Measurements from ENCODE around the gene PRSS12. TPM values are rescaled to one million over a fixed set of nuclear protein-coding genes. Genes with fewer than 3 reads are reported as not detected.

The PRSS12 gene
- polyA plus RNA-seq, 3 donors, result not detected

GRCh38 chr4:118350961-118351360 lies 1.8 kb downstream of the PRSS12 start:
- H3K4me3 Mint-ChIP-seq, result peak overlapping the region in 1 of 2 donors; percentile 78
- TF ChIP-seq CTCF (IDR thresholded peaks at IDR 0.05), result no peak
- H3K27me3 Mint-ChIP-seq (ENCODE audit: low read depth in 3 of 3), result peaks cover 71 to 77% (median 72%) of the 10 kb centered on the region in 3 donors
- Histone ChIP-seq H3K27me3 (ENCODE audit: control insufficient read depth in 2 of 2, insufficient read depth in 2 of 2, low read length in 2 of 2) (peaks cover 36 to 61% of the 10 kb centered on the region in 2 donors), H3K4me2 (replicated peaks; ENCODE audit: extremely low read depth, low read length, poor library complexity, severe bottlenecking) (no peak overlapping the region), H2AFZ (ENCODE audit: insufficient read depth, low read depth, low read length, poor library complexity, severe bottlenecking) (no peak overlapping the region), H3K36me3 (replicated peaks in 1 of 2; ENCODE audit: control insufficient read depth in 1 of 2, insufficient read depth in 2 of 2, low read length in 2 of 2) (no peaks in the 10 kb centered on the region), H3K79me2 (ENCODE audit: insufficient read depth, low read length) (no peaks in the 10 kb centered on the region), H3K4me3 (replicated peaks in 1 of 3; ENCODE audit: low read depth in 2 of 3, low read length in 3 of 3) (no peak overlapping the region), H3K27ac (ENCODE audit: low read depth in 1 of 2, low read length in 2 of 2) (no peak overlapping the region), H4K20me1 (ENCODE audit: insufficient read depth, low read length) (no peaks in the 10 kb centered on the region), H3K9ac (ENCODE audit: insufficient read depth, low read length, poor library complexity, severe bottlenecking) (no peak overlapping the region), H3K4me1 (ENCODE audit: control insufficient read depth in 1 of 2, insufficient read depth in 2 of 2, low read length in 2 of 2) (peaks cover 10 to 16% of the 10 kb centered on the region in 2 donors), H3K9me3 (replicated peaks in 1 of 2; ENCODE audit: control insufficient read depth in 1 of 2, insufficient read depth in 1 of 2, low read length in 2 of 2) (peaks cover 0 to 15% of the 10 kb centered on the region in 2 donors)
- intact Hi-C loops (cut with micrococcal nuclease), result loop anchor here in 1 of 2 donors (5.0 kb wide), 1 partner anchor 69 kb away; no protein-coding TSS in a partner anchor
- no peak for DNase-seq
- H3K4me1 Mint-ChIP-seq, result peaks cover 12% of the 10 kb centered on the region
- no peak overlapping the region for H3K27ac Mint-ChIP-seq
- WGBS (ENCODE audit: insufficient coverage), result no CpG with 5 or more reads among the region's 3 CpGs
- peaks cover 0 to 14% of the 10 kb centered on the region in 2 donors for H3K36me3 Mint-ChIP-seq
- H3K9me3 Mint-ChIP-seq, result peaks cover 0 to 12% (median 7%) of the 10 kb centered on the region in 7 donors

- no peak overlapping the region for H3K27ac ChIP-seq (ENCODE audit: low read depth in 1 of 2, low read length in 2 of 2)
- peaks cover 0 to 14% of the 10 kb centered on the region in 2 donors for H3K36me3 Mint-ChIP-seq
- no peak overlapping the region for H3K4me2 ChIP-seq (replicated peaks; ENCODE audit: extremely low read depth, low read length, poor library complexity, severe bottlenecking)
- H3K9me3 ChIP-seq (replicated peaks in 1 of 2; ENCODE audit: control insufficient read depth in 1 of 2, insufficient read depth in 1 of 2, low read length in 2 of 2), result peaks cover 0 to 15% of the 10 kb centered on the region in 2 donors
- H4K20me1 ChIP-seq (ENCODE audit: insufficient read depth, low read length), result no peaks in the 10 kb centered on the region
- no peak overlapping the region for H2AFZ ChIP-seq (ENCODE audit: insufficient read depth, low read depth, low read length, poor library complexity, severe bottlenecking)
- TF ChIP-seq CTCF (IDR thresholded peaks at IDR 0.05), result no peak
- H3K9me3 Mint-ChIP-seq, result peaks cover 0 to 12% (median 7%) of the 10 kb centered on the region in 7 donors
- peak overlapping the region in 1 of 2 donors; percentile 42 for H3K4me3 Mint-ChIP-seq
- H3K4me3 ChIP-seq (replicated peaks in 1 of 3; ENCODE audit: low read depth in 2 of 3, low read length in 3 of 3), result no peak overlapping the region
- H3K4me1 ChIP-seq (ENCODE audit: control insufficient read depth in 1 of 2, insufficient read depth in 2 of 2, low read length in 2 of 2), result peaks cover 10 to 16% of the 10 kb centered on the region in 2 donors
- peaks cover 25 to 41% of the 10 kb centered on the region in 2 donors for H3K27me3 ChIP-seq (ENCODE audit: control insufficient read depth in 2 of 2, insufficient read depth in 2 of 2, low read length in 2 of 2)
- no peaks in the 10 kb centered on the region for H3K79me2 ChIP-seq (ENCODE audit: insufficient read depth, low read length)
- peaks cover 12% of the 10 kb centered on the region for H3K4me1 Mint-ChIP-seq
- no peak overlapping the region for H3K9ac ChIP-seq (ENCODE audit: insufficient read depth, low read length, poor library complexity, severe bottlenecking)
- intact Hi-C loops (cut with micrococcal nuclease), result no loop called here
- peaks cover 51 to 56% (median 54%) of the 10 kb centered on the region in 3 donors for H3K27me3 Mint-ChIP-seq (ENCODE audit: low read depth in 3 of 3)
- H3K27ac Mint-ChIP-seq, result peak overlapping the region in 1 of 7 donors; percentile 5
- WGBS (ENCODE audit: insufficient coverage), result 79% methylated on average over 3 of the region's 5 CpGs
- no peaks in the 10 kb centered on the region for H3K36me3 ChIP-seq (replicated peaks in 1 of 2; ENCODE audit: control insufficient read depth in 1 of 2, insufficient read depth in 2 of 2, low read length in 2 of 2)
- no peak for DNase-seq
Observed at GRCh38 chr4:118348886-118349285, 3.9 kb downstream of the PRSS12 start.
